ENCODE data around the gene EHBP1.
"Not testable (repeated sequence)": the region's sequence is repeated elsewhere in the genome, so short reads cannot be mapped to it uniquely, and the experiment has no call there.

Gene EHBP1

GRCh38 chr2:62705859-62706720 lies 577 bp downstream of the EHBP1 start:
- DNase-seq, result peak; percentile 66

- no peak for DNase-seq
Measured at GRCh38 chr2:62706721-62707521, 1.4 kb downstream of the EHBP1 start.

GRCh38 chr2:62708751-62709150 lies 3.2 kb downstream of the EHBP1 start:
- DNase-seq, result no peak

GRCh38 chr2:62711832-62712494 lies 6.5 kb downstream of the EHBP1 start:
- DNase-seq, result no peak

- not testable (repeated sequence) for DNase-seq
Measured at GRCh38 chr2:62713196-62713595, 7.7 kb downstream of the EHBP1 start.

GRCh38 chr2:62713837-62714236 lies 8.3 kb downstream of the EHBP1 start:
- no peak for DNase-seq

- no peak for DNase-seq
Measured at GRCh38 chr2:62716768-62717167, 11.3 kb downstream of the EHBP1 start.

- no peak for DNase-seq
Measured at GRCh38 chr2:62717503-62718081, 12.1 kb downstream of the EHBP1 start.

- DNase-seq, result no peak
Measured at GRCh38 chr2:62718225-62718822, 12.8 kb downstream of the EHBP1 start.

GRCh38 chr2:62719757-62720156 lies 14.2 kb downstream of the EHBP1 start:
- no peak for DNase-seq

GRCh38 chr2:62722679-62723078 lies 17.2 kb downstream of the EHBP1 start:
- DNase-seq, result no peak

GRCh38 chr2:62723253-62723652 lies 17.7 kb downstream of the EHBP1 start:
- no peak for DNase-seq

GRCh38 chr2:62724106-62724505 lies 18.6 kb downstream of the EHBP1 start:
- DNase-seq, result no peak

- no peak for DNase-seq
Measured at GRCh38 chr2:62724886-62725711, 19.6 kb downstream of the EHBP1 start.

- no peak for DNase-seq
Measured at GRCh38 chr2:62725712-62726055, 20.2 kb downstream of the EHBP1 start.

GRCh38 chr2:62727259-62727867 lies 21.9 kb downstream of the EHBP1 start:
- no peak for DNase-seq

- no peak for DNase-seq
Measured at GRCh38 chr2:62727876-62728566, 22.5 kb downstream of the EHBP1 start.

- DNase-seq, result no peak
Measured at GRCh38 chr2:62731275-62731674, 25.8 kb downstream of the EHBP1 start.

GRCh38 chr2:62732262-62732777 lies 26.8 kb downstream of the EHBP1 start:
- DNase-seq, result no peak

GRCh38 chr2:62733546-62733945 lies 28.0 kb downstream of the EHBP1 start:
- DNase-seq, result no peak
